Gastroesophageal sphincter (tissue), 3 donors: ENCODE results near the gene PHLDA2.

Experiments used
- CTCF ChIP-seq, 4 experiments: fragments of 200-600 bp in 2 of 4; fragments of 450-650 bp in 2 of 4; sonication (generic) in 1 of 4; IDR thresholded peaks; one replicate each; pipeline ENCODE4 v1.5.1; 2017 to 2019; ENCODE audit warnings: antibody characterized with exemption in 4 of 4, mild to moderate bottlenecking in 2 of 4, moderate library complexity in 2 of 4
- EP300 ChIP-seq: sonication (generic); formaldehyde crosslinking; IDR thresholded peaks from one replicate; pipeline ENCODE4 v1.6.1; 2017; ENCODE audit warnings: antibody characterized with exemption, mild to moderate bottlenecking
- POLR2AphosphoS5 ChIP-seq: sonication (generic); formaldehyde crosslinking; IDR thresholded peaks from one replicate; pipeline ENCODE4 v1.6.1; 2017; ENCODE audit warnings: antibody characterized with exemption

- TF ChIP-seq POLR2AphosphoS5 (no peak), CTCF (IDR thresholded peaks at IDR 0.05) (peak in 1 of 4 experiments; percentile 7), EP300 (no peak)
Measured at GRCh38 chr11:2882396-2883110, 46.7 kb downstream of the PHLDA2 start.
